GM06990 (cell line): Measurements from ENCODE around the gene ARHGEF19.

ENCODE experiments used
- DNase-seq: peaks from one replicate; pipeline ENCODE4 v3.0.0-alpha.2; 2011; ENCODE audit not compliant: insufficient read length; ENCODE audit errors: extremely low read depth
- H3K27me3 ChIP-seq: replicated peaks from 2 replicates; pipeline ENCODE4 v1.6.0; 2011; ENCODE audit warnings: low read length; ENCODE audit not compliant: control insufficient read depth, insufficient read depth
- H3K36me3 ChIP-seq: 2 replicates; pipeline ENCODE4 v1.5.1; 2011; ENCODE audit warnings: low read length; ENCODE audit not compliant: control insufficient read depth, insufficient read depth
- H3K4me3 ChIP-seq: replicated peaks from 2 replicates; pipeline ENCODE4 v1.5.1; 2011; ENCODE audit warnings: low read depth, mild to moderate bottlenecking, control low read depth, low read length
- TF ChIP-seq, protein P1 (sequence below): IDR thresholded peaks from 2 replicates; pipeline ENCODE4 v1.5.1; 2011; ENCODE audit warnings: low read length, control low read depth, mild to moderate bottlenecking, inconsistent platforms; ENCODE audit not compliant: insufficient read depth, poor library complexity, severe bottlenecking

The ARHGEF19 gene

DNA sequence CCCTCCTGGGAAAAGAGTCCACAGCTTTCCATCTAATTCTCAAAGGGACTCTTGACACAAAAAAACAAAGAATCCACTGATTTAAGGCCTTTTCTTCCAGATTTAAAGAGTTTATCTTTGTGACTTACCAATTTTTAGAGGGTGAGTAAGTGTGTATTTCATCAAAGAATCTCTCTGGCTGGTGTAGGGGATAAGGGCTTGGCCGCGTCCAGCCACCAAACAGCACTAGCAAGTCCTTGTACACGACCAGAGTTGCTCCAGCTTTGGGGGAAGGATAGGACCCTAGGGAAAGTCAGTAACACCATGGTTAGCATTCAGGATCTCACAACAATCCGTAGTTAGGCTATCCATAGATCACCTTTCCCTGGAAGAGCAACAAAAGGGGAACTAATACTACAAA, 44.0 kb upstream of the ARHGEF19 start:
- DNase-seq: no peak
- Histone ChIP-seq H3K27me3 (no peaks in the 10 kb centered on the region), H3K36me3 (peaks cover 8% of the 10 kb centered on the region; the same call in 1 of the 2 replicates), H3K4me3 (no peak overlapping the region)
- TF ChIP-seq, protein P1, sequence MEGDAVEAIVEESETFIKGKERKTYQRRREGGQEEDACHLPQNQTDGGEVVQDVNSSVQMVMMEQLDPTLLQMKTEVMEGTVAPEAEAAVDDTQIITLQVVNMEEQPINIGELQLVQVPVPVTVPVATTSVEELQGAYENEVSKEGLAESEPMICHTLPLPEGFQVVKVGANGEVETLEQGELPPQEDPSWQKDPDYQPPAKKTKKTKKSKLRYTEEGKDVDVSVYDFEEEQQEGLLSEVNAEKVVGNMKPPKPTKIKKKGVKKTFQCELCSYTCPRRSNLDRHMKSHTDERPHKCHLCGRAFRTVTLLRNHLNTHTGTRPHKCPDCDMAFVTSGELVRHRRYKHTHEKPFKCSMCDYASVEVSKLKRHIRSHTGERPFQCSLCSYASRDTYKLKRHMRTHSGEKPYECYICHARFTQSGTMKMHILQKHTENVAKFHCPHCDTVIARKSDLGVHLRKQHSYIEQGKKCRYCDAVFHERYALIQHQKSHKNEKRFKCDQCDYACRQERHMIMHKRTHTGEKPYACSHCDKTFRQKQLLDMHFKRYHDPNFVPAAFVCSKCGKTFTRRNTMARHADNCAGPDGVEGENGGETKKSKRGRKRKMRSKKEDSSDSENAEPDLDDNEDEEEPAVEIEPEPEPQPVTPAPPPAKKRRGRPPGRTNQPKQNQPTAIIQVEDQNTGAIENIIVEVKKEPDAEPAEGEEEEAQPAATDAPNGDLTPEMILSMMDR: no peak

DNA sequence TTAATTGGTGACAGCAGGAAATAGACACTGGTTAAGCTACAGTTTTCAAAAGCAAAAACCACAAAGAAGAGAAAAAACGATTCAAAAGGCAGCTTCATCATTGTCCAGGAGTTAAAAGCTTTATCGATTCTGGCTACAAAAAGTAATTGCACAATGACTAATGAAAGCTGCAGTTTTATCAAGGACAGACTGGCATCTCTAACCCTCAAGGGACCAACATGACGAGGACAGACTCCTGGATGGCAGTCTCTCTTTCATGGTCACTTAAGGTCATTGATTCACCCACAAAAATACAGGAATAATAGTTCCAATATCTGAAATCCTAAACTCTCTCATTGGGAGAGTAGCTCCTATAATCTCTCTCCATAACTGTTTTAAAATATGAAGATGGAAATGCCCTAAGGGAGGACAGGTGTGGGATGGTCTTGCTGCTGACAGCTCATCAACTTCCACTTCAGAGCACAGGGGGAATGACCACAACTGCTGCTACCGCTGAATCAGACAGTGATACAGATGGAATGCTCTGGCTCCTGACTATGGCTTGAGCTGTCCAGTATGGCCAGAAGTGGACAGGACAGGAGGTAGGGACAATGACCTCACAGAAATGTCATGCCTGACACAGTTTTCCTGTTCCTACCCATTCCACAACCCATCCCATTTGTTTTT, 41.9 kb upstream of the ARHGEF19 start:
- Histone ChIP-seq H3K36me3 (peaks cover 16% of the 10 kb centered on the region), H3K4me3 (no peak overlapping the region), H3K27me3 (no peaks in the 10 kb centered on the region)
- DNase-seq: no peak
- TF ChIP-seq, protein P1: no peak

DNA sequence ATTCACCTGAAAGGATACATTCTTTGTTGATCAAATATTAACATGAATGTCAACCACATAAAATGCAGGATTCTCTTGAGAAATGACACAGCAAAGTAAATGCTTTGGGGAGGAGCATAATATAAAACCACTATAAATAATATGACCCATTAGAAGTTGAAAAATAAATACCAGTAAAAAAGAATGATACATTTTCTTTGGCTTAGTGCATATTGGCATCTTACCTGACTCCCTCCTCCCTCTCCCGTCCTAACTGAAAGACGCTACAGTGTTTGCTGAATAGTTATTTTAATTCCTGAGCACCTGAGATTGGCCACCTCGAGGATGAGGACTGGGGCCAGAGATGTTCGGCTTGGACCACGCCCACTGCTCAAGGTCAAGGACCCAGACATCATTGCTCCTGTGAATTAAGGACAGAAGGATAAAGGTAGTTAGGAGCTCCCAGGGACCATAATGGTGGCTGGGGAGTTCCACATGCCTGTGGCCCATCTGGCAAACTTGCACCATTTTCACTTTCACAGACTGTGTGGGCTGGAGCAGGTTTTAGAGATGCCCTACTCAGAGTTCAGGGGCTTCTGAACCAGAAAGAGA, 41.0 kb upstream of the ARHGEF19 start:
- Histone ChIP-seq H3K36me3 (peaks cover 16% of the 10 kb centered on the region), H3K4me3 (no peak overlapping the region), H3K27me3 (no peaks in the 10 kb centered on the region)
- DNase-seq: no peak
- TF ChIP-seq, protein P1: no peak

DNA sequence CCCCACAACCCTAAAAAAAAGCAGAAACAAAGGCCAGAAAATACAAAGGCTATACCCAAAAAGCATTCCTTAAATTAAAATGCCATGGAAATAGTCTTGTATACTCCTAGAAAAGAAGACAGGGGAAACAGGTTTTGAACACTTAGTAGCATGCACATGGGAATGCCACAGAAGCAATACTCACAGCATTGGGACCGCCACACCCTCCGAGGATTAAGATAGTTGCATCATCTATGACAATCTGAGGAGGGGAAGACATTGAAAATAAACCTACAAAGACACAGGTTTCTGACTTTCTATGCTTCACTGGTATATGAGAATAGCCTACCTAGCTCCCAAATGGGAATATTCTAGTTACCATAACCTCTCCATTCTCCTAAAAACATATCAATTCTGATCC, 40.5 kb upstream of the ARHGEF19 start:
- H3K36me3 ChIP-seq: peaks cover 16% of the 10 kb centered on the region
- no peak overlapping the region for H3K4me3 ChIP-seq
- DNase-seq: no peak
- TF ChIP-seq, protein P1: no peak
- no peaks in the 10 kb centered on the region for H3K27me3 ChIP-seq

DNA sequence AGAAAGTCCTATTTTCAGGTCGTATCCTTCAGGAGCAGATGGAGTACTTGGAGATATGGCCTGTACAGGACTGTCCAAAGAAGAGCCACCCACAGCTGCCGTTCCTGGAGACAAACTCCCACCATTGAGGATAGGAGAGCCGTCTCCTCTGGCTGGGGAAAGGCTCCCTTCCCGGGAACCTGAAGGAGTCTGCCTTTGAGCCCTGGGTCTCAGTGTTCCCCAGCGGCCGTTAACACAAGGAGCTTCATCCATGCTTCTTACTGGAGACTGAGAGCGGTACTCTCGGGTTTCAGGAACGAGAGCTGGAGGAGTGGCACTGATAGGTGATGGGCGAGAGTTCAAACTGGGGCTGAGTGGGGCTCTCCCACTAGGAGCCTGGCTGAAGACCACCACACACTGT, 38.9 kb upstream of the ARHGEF19 start:
- Histone ChIP-seq H3K4me3 (no peak overlapping the region), H3K27me3 (no peaks in the 10 kb centered on the region), H3K36me3 (peaks cover 18% of the 10 kb centered on the region)
- TF ChIP-seq, protein P1: no peak
- no peak for DNase-seq
